ENCODE data around the gene VPS13D.

- no peak for TF ChIP-seq CTCF (IDR thresholded peaks at IDR 0.05)
- TF ChIP-seq POLR2A (IDR thresholded peaks at IDR 0.05) = no peak
These were observed 203.1 kb downstream of the VPS13D start for GRCh38 chr1:12432897-12433296.
